HG03175 (cell line): ENCODE measurements around the gene GNPTAB.
"Not testable (repeated sequence)": the region's sequence is repeated elsewhere in the genome, so short reads cannot be mapped to it uniquely, and the experiment has no call there.

Experiments used
- ATAC-seq: cut with Tn5 transposase; IDR thresholded peaks from one replicate; pipeline ENCODE4 v1.9.1; 2021; ENCODE audit warnings: mild to moderate bottlenecking, moderate library complexity; ENCODE audit not compliant: unreplicated experiment

The GNPTAB gene

GRCh38 chr12:101854747-101855146, 24.0 kb upstream of the GNPTAB start:
- peak; percentile 60 for ATAC-seq

- no peak for ATAC-seq
Observed at GRCh38 chr12:101852998-101853397, 22.2 kb upstream of the GNPTAB start.

- no peak for ATAC-seq
Observed at GRCh38 chr12:101850199-101850598, 19.4 kb upstream of the GNPTAB start.

GRCh38 chr12:101847325-101847724, 16.6 kb upstream of the GNPTAB start:
- no peak for ATAC-seq

GRCh38 chr12:101845137-101845711, 14.5 kb upstream of the GNPTAB start:
- no peak for ATAC-seq

- no peak for ATAC-seq
Observed at GRCh38 chr12:101841069-101841468, 10.3 kb upstream of the GNPTAB start.

GRCh38 chr12:101839324-101840283, 8.8 kb upstream of the GNPTAB start:
- ATAC-seq: peak; percentile 46

- ATAC-seq: peak; percentile 66
Observed at GRCh38 chr12:101838628-101839323, 8.0 kb upstream of the GNPTAB start.

GRCh38 chr12:101832030-101832429, 1.3 kb upstream of the GNPTAB start:
- no peak for ATAC-seq

- no peak for ATAC-seq
Observed at GRCh38 chr12:101829639-101830366, 956 bp downstream of the GNPTAB start.

GRCh38 chr12:101828463-101829196, 2.1 kb downstream of the GNPTAB start:
- no peak for ATAC-seq

- ATAC-seq: no peak
Observed at GRCh38 chr12:101826766-101827368, 3.9 kb downstream of the GNPTAB start.

- no peak for ATAC-seq
Observed at GRCh38 chr12:101824831-101825230, 5.9 kb downstream of the GNPTAB start.

- ATAC-seq: peak; percentile 87
Observed at GRCh38 chr12:101823891-101824290, 6.9 kb downstream of the GNPTAB start.

GRCh38 chr12:101823039-101823438, 7.7 kb downstream of the GNPTAB start:
- ATAC-seq: no peak

GRCh38 chr12:101819467-101819866, 11.3 kb downstream of the GNPTAB start:
- peak; percentile 56 for ATAC-seq

- ATAC-seq: not testable (repeated sequence)
Observed at GRCh38 chr12:101818689-101819088, 12.1 kb downstream of the GNPTAB start.

GRCh38 chr12:101813117-101813516, 17.6 kb downstream of the GNPTAB start:
- ATAC-seq: no peak

GRCh38 chr12:101812716-101813115, 18.0 kb downstream of the GNPTAB start:
- not testable (repeated sequence) for ATAC-seq

- not testable (repeated sequence) for ATAC-seq
Observed at GRCh38 chr12:101811342-101811741, 19.4 kb downstream of the GNPTAB start.
